ENCODE measurements around the gene ISYNA1.
A peak's percentile ranks its signal among the peaks of the same experiment; 100 is the strongest.
"Not testable (repeated sequence)": the region's sequence is repeated elsewhere in the genome, so short reads cannot be mapped to it uniquely, and the experiment has no call there.

ISYNA1 gene

GRCh38 chr19:18419195-18419698 lies 18.7 kb downstream of the ISYNA1 start, which contains the start of gene SSBP4:
SSBP4 (plus strand) TSS chr19:18419398; CDS start chr19:18419649, 251 bp downstream.
- DNase-seq (ENCODE audit: low read depth): peak; percentile 29

DNA sequence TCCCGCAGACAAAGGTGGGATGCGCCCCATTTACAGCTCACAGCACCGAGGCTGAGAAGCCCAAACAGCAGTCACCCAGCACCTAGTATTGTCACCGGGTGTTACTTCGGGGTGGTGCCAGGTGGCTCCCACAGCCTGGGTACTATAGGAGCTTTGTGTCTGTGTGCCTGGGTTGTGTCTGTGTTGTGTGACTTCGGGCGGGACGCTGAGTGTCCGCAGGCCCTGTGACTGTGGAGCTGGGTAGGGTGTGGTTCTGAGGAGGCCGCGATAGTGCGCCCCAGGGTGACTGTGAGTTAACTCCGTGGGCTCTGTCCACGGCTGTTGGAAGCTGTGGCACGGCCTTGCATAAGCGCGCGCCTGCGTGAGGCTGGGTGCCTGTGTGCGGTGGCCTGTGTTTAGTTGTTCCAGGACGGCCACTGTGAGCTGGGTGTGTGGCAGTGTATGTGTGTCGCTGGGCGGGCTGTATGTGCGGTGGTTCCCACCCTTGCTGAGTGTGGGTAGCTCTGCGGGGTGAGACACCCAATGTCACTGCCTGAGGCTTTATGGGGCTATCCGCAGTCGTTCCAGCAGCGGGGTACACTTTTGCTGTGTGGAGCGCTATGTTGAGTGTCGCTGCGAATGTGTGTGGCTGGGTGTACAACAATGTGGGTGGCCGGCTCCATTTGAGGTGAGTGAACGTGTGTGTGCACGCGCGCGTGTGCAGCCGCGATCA lies 19.3 kb downstream of the ISYNA1 start:
- DNase-seq (ENCODE audit: low read depth): no peak

DNA sequence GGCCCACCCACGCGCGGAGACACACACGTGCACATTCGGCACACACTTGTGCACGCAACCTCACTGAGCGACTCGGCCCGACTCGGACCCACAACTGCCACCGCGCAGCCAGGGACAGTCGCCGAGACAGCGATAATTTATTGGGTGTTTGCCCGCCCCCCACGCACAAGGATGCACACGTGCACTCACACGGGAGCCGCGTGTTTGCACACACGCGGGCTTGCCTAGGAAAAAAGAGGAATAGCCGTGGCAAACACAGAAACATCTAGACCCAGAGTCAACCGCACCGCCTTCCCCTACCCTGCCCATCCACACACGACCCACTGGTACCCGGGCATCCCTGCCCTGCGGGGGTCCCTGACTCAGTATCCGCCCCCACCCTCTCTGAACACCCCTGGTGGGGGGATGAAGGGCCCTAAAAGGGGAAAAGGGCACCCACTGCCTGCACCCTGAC lies 19.9 kb downstream of the ISYNA1 start:
- DNase-seq (ENCODE audit: low read depth): no peak

- peak; percentile 28 for DNase-seq (ENCODE audit: low read depth)
These were observed 20.5 kb downstream of the ISYNA1 start for GRCh38 chr19:18417250-18418028.

DNA sequence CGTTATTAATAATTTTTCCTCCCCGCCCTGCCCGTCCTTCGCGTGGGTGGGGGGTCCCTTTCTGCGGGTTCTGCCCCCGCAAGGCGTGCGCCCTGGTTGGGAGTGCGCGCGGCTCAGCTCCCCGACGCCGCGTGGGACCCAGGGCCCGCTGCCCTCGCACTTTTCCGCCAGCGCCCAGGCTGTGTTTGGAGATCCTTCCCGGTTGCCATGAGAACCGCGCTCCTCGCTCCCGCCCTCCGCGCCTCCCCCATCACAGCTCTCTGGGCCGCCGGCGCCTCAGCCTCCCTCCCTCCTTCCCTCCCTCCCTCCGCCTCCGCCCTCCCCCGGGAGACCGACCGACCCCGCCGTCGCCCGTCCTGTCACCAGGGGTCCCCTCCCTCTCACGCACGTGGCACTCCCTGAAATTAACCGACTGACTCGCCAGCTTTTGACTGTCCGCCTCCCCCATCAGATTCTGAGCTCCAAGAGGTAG lies 21.1 kb downstream of the ISYNA1 start:
- peak; percentile 46 for DNase-seq (ENCODE audit: low read depth)

GRCh38 chr19:18415178-18415867 lies 22.6 kb downstream of the ISYNA1 start:
- peak; percentile 22 for DNase-seq (ENCODE audit: low read depth)

GRCh38 chr19:18414504-18415177 lies 23.3 kb downstream of the ISYNA1 start:
- no peak for DNase-seq (ENCODE audit: low read depth)

DNA sequence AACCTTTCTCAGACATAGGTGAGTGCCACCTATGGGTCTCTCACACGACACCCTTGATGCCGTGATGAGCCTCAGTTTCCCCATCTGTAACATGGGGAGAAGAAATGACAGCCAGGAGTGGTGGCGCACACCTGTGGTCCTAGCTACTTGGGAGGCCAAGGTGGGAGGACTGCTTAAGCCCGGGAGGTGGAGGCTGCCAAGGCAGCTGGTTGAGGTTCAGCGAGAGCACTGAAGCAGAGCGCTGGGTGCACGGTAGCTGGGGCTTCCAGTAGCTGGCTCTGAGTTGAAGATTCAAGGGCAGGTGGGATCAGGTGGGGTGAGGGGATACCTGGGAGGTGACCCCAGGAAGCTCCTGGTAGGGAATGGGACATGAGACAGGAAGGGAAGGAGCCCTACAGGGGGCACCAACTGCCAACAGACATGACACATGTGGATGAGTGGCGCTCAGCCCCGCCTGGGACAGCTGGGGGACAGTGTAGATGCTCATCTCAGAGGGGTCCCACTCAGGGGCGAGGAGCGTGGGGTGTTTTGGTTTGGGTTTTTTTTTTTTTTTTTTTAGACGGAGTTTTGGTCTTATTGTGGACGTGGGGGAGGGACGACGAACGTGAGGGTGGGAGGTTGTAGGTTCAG lies 25.2 kb downstream of the ISYNA1 start:
- DNase-seq (ENCODE audit: low read depth): no peak

- no peak for DNase-seq (ENCODE audit: low read depth)
These were observed 29.9 kb downstream of the ISYNA1 start for GRCh38 chr19:18408053-18408476.

DNA sequence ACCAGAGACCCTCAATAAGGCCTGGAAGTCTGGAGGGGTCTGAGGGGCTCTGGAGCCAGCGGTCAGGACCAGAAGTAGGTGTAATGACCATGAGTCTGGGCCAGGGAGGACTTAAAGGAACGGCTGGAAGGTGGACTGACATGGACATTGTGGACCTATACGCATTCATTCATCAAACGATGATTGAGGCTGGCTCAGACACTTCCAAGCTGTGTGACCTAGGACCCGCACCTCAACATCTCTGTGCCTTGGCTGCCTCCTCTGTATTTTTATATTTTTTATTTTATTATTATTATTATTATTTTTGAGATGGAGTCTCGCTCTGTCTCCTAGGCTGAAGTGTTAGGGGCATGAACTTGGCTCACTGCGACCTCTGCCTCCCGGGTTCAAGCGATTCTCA lies 31.2 kb downstream of the ISYNA1 start:
- DNase-seq (ENCODE audit: low read depth): no peak

- not testable (repeated sequence) for DNase-seq (ENCODE audit: low read depth)
These were observed 32.2 kb downstream of the ISYNA1 start for GRCh38 chr19:18405754-18406153.

- not testable (repeated sequence) for DNase-seq (ENCODE audit: low read depth)
These were observed 35.3 kb downstream of the ISYNA1 start for GRCh38 chr19:18402455-18403248.

GRCh38 chr19:18401580-18402112 lies 36.3 kb downstream of the ISYNA1 start:
- DNase-seq (ENCODE audit: low read depth): no peak

DNA sequence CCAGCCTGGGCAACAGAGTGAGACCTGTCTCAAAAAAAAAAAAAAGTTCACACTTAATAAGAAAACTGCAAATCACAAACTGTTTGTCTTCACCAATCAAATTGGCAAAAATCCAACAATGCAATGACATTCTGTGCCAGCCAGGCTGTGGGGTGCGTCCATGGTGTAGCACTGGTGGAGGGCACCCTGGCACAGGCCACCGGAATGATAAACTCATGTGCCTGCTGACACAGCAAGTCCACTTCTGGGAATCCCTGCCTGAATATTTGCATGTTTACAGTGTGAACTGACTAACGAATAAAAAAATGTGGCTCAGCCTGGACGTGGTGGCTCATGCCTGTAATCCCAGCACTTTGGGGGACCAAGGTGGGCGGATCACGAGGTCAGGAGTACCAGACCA lies 38.9 kb downstream of the ISYNA1 start:
- DNase-seq (ENCODE audit: low read depth): no peak

DNA sequence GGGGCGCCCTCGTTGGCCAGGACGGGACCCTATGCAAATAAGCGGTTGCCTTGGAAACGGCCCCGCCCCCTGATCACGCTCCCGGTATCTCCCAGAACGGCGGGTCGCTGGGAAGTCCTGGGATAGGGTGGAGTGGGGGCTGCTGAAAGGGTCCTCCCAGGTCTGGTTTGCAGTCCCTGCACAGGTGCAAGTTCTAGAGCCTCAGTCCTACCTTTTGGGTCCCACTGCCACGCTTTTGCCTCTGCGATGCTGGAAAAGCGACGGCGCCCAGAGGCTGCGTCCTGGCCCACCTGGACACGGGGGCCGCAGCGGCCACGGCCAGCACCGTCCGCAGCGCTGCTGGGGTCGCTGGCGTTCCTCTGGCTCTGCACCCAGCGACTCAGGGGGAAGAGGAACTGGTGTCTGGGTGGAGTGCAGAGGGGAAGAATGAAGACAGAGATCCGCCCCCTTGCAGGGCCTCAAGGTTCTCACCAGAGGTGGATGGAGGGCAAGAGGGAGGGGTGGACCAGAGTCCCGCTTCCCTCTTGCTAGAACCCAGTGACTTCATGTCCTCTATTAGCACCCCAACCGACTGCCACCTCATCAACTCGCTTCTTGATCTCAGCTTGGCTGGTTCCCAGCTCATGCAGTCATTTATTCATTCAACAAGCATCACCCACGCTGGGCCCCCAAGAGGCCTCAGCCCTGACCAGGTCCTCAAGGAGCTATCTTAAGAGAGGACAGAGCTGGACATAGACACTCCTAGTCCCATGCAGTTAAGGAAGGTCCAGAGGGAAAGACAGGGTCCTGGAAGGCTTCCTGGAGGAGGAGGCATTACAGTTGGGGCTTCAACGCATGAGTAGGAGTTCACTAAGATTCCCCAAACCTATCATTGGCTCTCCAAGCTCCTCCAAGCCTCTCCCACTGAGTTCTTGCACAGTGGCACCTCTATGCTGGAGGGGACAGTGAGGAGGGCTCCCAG lies 40.4 kb downstream of the ISYNA1 start, which contains the start of gene LRRC25:
TSS of gene LRRC25 (minus strand) at position 381 of the 961 bp plus-strand sequence. CDS start 659 bp downstream, outside the sequence.
- no peak for DNase-seq (ENCODE audit: low read depth)

DNA sequence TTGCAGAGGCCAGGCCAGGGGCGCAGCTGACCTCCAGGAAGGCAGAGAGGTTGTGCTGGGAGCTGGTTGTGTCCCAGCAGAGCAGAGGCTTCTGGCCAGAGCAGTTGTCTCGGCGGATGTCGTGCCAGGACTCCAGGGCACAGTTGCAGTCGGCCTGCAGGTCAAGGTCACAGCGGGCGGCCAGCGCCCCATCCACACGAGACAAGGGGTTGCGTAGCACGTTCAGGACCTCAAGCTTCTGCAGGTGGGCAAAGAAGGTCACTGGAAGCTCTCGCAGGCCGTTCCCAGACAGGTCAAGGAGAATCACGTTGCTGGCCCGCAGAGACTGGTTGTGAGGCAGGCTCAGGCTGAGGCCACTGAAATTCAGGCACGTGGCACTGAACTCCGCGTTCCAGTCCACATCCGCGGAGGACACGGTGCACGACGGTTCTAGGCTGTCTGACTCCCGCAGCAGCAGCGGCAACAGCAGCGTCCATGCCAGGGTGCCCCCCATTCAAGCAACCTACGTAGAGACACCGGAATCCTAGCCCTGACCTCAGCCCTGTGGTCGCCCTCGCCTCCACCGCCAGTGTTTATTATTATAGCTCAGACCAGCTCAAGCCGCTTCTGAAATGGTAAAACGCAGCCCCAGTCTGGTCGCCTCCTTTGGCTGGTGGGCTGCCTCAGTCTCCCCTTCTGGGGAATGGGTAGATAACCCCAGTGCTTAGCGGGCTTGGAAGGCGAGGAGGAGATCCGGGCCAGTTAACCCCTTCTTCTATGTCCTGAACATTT lies 41.3 kb downstream of the ISYNA1 start:
- DNase-seq (ENCODE audit: low read depth): no peak

DNA sequence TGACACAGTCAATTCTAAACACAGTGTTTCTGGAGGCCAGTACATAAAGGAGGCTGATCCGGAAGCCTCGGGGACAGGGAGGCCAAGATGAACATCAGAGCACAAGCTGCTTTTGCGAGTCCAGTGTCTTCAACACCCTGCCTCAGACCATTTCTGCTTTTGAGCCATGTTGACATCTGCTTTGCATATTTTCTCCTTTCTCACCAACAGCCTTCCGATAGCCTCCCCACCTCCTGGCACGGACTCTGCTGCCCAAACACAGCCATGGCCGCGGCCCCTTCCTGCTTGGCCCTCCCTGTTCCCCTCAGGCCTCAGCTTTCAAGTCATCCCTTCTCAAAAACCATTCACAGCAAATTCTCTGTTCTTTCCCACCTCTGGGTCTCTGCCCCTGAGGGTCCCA lies 44.1 kb downstream of the ISYNA1 start:
- no peak for DNase-seq (ENCODE audit: low read depth)

GRCh38 chr19:18392926-18393325 lies 45.0 kb downstream of the ISYNA1 start:
- DNase-seq (ENCODE audit: low read depth): no peak

All from HS-5 (cell line).